Motor neuron (in vitro differentiated cells): ENCODE data around the gene AHNAK. TPM values are rescaled to one million over a fixed set of nuclear protein-coding genes. Genes with fewer than 3 reads are reported as not detected.
A peak's percentile ranks its signal among the peaks of the same experiment; 100 is the strongest.

Experiments used
- ATAC-seq, 8 experiments: fragments of 200-7000 bp; cut with Tn5 transposase; replicated peaks in 6 of 8; 2 replicates each; pipeline ENCODE4 v1.8.0; 2021; ENCODE audit warnings: mild to moderate bottlenecking in 8 of 8, moderate library complexity in 8 of 8
- H3K27ac ChIP-seq, 2 donors: fragments of 250-450 bp; sonication (Bioruptor Pico); 2 replicates each; pipeline ENCODE4 v1.9.0; 2021; ENCODE audit warnings: antibody characterized with exemption in 2 of 2, mild to moderate bottlenecking in 2 of 2, moderate library complexity in 1 of 2
- H3K4me1 ChIP-seq, 2 donors: fragments of 250-450 bp; sonication (Bioruptor Pico); replicated peaks in 1 of 2; 2 replicates each; pipeline ENCODE4 v1.6.1; 2021; ENCODE audit warnings: antibody characterized with exemption in 2 of 2, mild to moderate bottlenecking in 2 of 2, moderate library complexity in 1 of 2
- H3K4me3 ChIP-seq, 5 donors: fragments of 250-450 bp; sonication (Bioruptor Pico); 2 replicates each; pipeline ENCODE4 v1.9.0; 2021; ENCODE audit warnings: antibody characterized with exemption in 5 of 5, mild to moderate bottlenecking in 5 of 5, moderate library complexity in 4 of 5
- WGBS, 10 experiments: fragments of 450-650 bp; shearing (Covaris generic); methylation state at CpG; one replicate each; pipeline ENCODE4 v1.0.0; 2022; 5-methylcytosine and 5-hydroxymethylcytosine counted together
- in situ Hi-C, 9 experiments: fragments of 400-800 bp; cut with MboI; loops; one replicate each; pipeline ENCODE4 v1.15.0; 2021; ENCODE audit warnings: low sequenced_read_pairs in 9 of 9, low pct_unique_long_range_greater_than_20kb in 2 of 9; ENCODE audit not compliant: unreplicated experiment in 9 of 9
- total RNA-seq, 8 experiments: library from RNA; unstranded; fragments of 300-600 nt; gene quantifications; 2 replicates each; pipeline versions ENCODE4 v1.2.3 to v1.2.4, GENCODE V29; 2022

AHNAK gene
- total RNA-seq, 8 experiments from 2014 or later = 1.2 to 93.7 (median 13.5) TPM

DNA sequence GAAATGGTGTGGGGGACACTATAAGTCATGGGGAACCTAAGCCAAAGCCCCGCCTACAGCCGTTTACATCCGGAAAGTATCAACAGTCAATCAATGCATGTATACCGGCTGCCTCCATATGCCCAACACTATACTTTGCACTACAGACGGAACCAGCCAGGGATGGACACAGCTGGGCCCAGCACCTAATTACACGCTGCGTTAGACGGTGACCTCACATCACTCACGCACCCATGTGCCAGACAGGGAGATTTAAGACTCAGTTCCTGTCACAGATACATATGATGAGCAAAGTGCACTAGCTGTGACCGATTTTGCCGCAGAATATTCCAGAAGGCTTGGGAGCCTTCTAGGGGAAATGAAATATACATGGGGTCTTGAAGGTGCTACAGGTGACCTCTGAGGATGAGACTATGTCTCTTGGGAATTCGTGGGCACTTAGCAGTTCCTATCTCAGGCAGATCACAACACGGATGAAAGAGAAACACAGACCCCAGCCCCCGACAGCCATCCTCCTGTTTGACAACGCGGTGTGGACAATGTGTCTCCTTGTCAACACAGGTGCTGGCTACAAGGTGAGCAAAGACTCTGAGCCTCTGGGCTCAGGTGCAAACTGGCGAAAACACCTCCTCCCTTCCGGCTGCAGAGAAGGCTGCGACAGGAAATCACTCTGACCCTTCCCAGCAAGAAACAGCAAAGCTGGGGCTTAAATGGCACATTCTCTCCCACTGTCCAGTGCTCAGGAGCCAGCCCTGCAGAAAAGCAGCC is 8.0 kb downstream of the AHNAK start:
- H3K4me3 ChIP-seq = no peak overlapping the region
- in situ Hi-C loops = loop anchor here in 1 of 9 experiments (25.0 kb wide), 1 partner anchor 101 kb away; no protein-coding TSS in a partner anchor
- peak in 5 of 8 experiments; percentile 1 to 71 (median 51) for ATAC-seq
- peaks cover 17 to 32% of the 10 kb centered on the region in 2 donors for H3K4me1 ChIP-seq
- H3K27ac ChIP-seq = peak overlapping the region; percentile 58 to 76
- WGBS, 10 experiments = 21 to 80% (median 65%) methylated on average over 1 to 9 of the region's 19 CpGs; no CpG with 5 or more reads in 3 of the 10 experiments

- ATAC-seq = no peak
- H3K4me1 ChIP-seq = peaks cover 17 to 18% of the 10 kb centered on the region in 2 donors
- in situ Hi-C loops = loop anchor here in 1 of 9 experiments (25.0 kb wide), 1 partner anchor 99 kb away; no protein-coding TSS in a partner anchor
- H3K27ac ChIP-seq = no peak overlapping the region
- H3K4me3 ChIP-seq = no peak overlapping the region
- 76 to 100% (median 94%) methylated on average over 1 to 5 of the region's 21 CpGs; no CpG with 5 or more reads in 3 of the 10 experiments for WGBS, 10 experiments
Observed at GRCh38 chr11:62536301-62536957, 10.2 kb downstream of the AHNAK start.

DNA sequence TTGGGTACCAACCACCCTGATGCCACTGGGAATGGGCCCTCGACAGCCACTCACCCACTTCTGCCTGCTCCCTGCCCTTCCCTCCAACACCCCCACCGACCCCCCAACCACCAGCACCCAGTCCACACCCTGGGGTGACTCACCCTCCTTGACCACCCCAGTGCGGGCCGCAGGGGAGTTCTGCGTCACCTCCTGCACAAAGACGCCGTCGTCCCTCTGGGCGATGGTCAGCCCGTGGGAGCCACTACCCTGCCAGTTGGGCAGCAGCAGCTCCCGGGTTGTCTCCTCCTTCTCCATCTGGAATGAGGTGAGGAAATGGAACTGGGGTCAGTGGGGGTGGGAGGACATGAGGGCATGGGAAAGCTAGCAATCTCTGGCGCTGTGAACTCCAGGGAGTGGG is 10.8 kb downstream of the AHNAK start:
- ATAC-seq = no peak

GRCh38 chr11:62534779-62535545 is 11.6 kb downstream of the AHNAK start:
- H3K4me3 ChIP-seq = no peak overlapping the region
- peaks cover 17 to 18% of the 10 kb centered on the region in 2 donors for H3K4me1 ChIP-seq
- no peak overlapping the region for H3K27ac ChIP-seq
- in situ Hi-C loops = loop anchor here in 1 of 9 experiments (25.0 kb wide), 1 partner anchor 98 kb away; no protein-coding TSS in a partner anchor
- no peak for ATAC-seq
- 60 to 100% (median 99%) methylated on average over 1 to 13 of the region's 19 CpGs; no CpG with 5 or more reads in 3 of the 10 experiments for WGBS, 10 experiments

More for the DNA sequence above, 10.8 kb downstream of the AHNAK start:
- Histone ChIP-seq H3K27ac (no peak overlapping the region), H3K4me1 (peaks cover 17 to 18% of the 10 kb centered on the region in 2 donors), H3K4me3 (no peak overlapping the region)
- WGBS, 10 experiments = no CpG with 5 or more reads among the region's 12 CpGs
- in situ Hi-C loops = loop anchor here in 1 of 9 experiments (25.0 kb wide), 1 partner anchor 99 kb away; no protein-coding TSS in a partner anchor

DNA sequence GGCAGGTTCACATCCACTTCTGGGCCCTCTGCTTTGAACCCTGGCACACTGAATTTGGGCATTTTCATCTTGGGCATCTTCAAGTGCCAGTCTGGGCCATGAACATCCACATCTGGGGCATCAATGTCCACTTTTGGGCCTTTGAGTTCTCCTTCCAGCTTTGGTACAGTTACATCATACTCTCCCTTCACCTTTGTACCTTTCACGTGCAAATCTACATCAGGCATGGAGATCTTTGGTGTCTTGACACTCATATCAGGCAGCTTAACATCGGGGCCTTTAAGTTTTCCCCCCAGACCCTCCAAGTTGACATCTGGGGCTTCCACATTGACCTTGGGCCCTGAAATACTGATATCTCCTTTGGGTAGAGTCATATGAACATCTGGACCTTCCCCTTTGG is 14.5 kb downstream of the AHNAK start:
- Histone ChIP-seq H3K4me1 (no peaks in the 10 kb centered on the region), H3K27ac (no peak overlapping the region), H3K4me3 (no peak overlapping the region)
- 69 to 100% (median 83%) methylated on average over 2 of the region's 2 CpGs; no CpG with 5 or more reads in 7 of the 10 experiments for WGBS, 10 experiments
- in situ Hi-C loops = loop anchor here in 1 of 9 experiments (25.0 kb wide), 1 partner anchor 95 kb away; no protein-coding TSS in a partner anchor
- ATAC-seq = no peak

DNA sequence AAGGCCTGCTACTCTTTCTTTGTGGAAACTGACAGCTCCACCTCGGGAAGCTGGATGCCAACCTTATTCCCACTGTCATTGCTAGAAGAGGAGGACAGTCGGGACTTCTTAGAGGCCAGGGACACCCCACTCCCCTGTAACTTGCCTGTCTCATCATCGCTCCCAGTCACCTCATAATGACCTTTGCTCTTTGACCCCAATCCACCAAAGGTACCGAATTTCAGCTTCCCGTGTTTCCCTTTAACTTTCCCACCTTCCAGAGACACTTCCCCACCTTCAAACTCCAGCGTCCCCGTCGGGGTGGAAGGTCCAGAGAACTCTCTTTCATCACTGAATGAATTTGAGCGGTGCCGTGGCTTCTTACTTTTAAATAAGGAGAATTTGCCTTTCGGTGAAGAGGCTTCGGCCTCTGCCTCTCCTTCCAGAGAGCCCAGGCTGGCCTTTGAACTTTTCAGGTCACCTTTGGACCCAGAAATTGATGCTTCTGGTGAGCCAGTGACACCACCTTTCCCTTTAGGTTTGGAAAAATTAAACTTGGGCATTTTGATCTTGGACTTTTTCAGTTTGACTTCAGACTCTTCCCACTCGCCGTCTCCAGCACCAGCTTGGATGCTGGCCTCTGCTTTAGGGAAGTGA is 29.8 kb downstream of the AHNAK start:
- H3K4me1 ChIP-seq = peaks cover 0 to 7% of the 10 kb centered on the region in 2 donors
- no peak for ATAC-seq
- in situ Hi-C loops = no loop called here
- no peak overlapping the region for H3K4me3 ChIP-seq
- 70 to 100% (median 87%) methylated on average over 1 to 13 of the region's 14 CpGs; no CpG with 5 or more reads in 2 of the 10 experiments for WGBS, 10 experiments
- H3K27ac ChIP-seq = no peak overlapping the region

DNA sequence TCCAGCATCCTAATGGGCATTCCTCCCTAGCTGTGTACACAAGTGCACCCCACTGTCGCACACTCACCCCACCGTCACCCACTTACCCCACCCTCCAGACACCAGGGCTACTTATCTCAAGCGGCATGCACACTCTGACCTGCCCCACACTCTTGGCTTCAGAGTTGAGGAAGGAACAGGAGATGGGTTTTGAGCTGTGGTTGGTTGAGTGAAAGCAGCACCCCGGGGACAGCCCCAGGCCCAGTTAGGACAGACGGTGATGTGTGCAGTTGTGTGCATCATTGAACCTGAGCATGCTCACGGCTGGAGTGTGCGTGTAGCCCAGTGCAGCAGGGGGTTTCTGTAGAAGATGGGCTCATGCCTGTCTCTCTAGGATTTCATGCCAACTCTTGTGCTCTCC is 32.5 kb downstream of the AHNAK start:
- H3K27ac ChIP-seq = no peak overlapping the region
- H3K4me3 ChIP-seq = no peak overlapping the region
- H3K4me1 ChIP-seq = peaks cover 0 to 7% of the 10 kb centered on the region in 2 donors
- in situ Hi-C loops = no loop called here
- ATAC-seq = no peak
- 67 to 100% (median 98%) methylated on average over 1 to 5 of the region's 7 CpGs; no CpG with 5 or more reads in 4 of the 10 experiments for WGBS, 10 experiments

- no peak overlapping the region for H3K4me3 ChIP-seq
- no peak overlapping the region for H3K27ac ChIP-seq
- H3K4me1 ChIP-seq = peaks cover 3 to 12% of the 10 kb centered on the region in 2 donors
- in situ Hi-C loops = no loop called here
- 73 to 100% (median 91%) methylated on average over 2 to 6 of the region's 10 CpGs; no CpG with 5 or more reads in 5 of the 10 experiments for WGBS, 10 experiments
- ATAC-seq = no peak
Observed at GRCh38 chr11:62513626-62514025, 33.0 kb downstream of the AHNAK start.

- no peak for ATAC-seq
- Histone ChIP-seq H3K4me1 (peaks cover 8 to 17% of the 10 kb centered on the region in 2 donors), H3K27ac (no peak overlapping the region), H3K4me3 (no peak overlapping the region)
- 40 to 100% (median 89%) methylated on average over 1 to 7 of the region's 8 CpGs; no CpG with 5 or more reads in 4 of the 10 experiments for WGBS, 10 experiments
- in situ Hi-C loops = no loop called here
Observed at GRCh38 chr11:62512961-62513360, 33.6 kb downstream of the AHNAK start.

DNA sequence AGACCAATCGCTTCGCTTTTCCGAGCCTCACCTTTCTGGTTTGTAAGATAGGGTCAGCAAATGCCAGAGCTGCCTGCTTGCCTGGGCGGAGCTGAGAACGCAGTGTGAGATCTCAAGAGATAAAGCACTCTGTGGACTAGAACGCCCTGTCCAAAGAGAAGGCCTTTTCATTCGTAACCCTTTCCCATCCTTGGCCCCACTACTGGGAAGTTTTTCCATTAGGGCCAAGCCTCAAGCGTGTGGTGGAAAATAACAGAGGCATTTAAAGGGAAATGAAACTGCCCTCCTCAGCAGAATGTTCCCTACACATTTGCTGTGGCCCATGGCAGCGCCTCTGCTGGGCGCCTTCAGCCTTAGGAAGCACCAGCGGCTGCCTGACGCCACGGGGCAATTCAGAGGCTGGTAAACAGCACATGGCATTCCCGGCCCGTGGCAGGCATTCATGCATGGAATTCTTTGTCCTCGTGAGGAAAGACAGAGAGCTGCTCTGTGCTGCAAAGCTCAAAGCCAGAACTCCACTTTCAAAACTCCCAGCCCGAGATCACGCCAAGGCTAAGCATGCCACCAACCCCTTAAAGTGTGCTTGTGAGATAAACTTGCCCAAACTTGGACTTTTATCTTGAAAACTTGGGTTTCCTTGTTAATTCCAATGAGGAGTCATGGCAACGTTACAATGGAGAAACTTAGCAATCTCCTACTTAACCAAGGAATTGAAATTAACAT is 38.1 kb downstream of the AHNAK start:
- Histone ChIP-seq H3K4me3 (no peak overlapping the region), H3K27ac (no peak overlapping the region), H3K4me1 (peaks cover 19 to 27% of the 10 kb centered on the region in 2 donors)
- peak in 7 of 8 experiments; percentile 77 to 95 (median 90) for ATAC-seq
- in situ Hi-C loops = no loop called here
- 13 to 80% (median 25%) methylated on average over 5 to 14 of the region's 19 CpGs; no CpG with 5 or more reads in 1 of the 10 experiments for WGBS, 10 experiments

- Histone ChIP-seq H3K4me3 (no peak overlapping the region), H3K27ac (no peak overlapping the region), H3K4me1 (peaks cover 19 to 31% of the 10 kb centered on the region in 2 donors)
- WGBS, 10 experiments = 83 to 100% methylated on average over 1 of the region's 1 CpG; no CpG with 5 or more reads in 8 of the 10 experiments
- in situ Hi-C loops = no loop called here
- no peak for ATAC-seq
Observed at GRCh38 chr11:62507125-62507422, 39.5 kb downstream of the AHNAK start.
